Right lobe of liver (tissue), 6 donors: ENCODE measurements around the gene PAX6. TPM values are rescaled to one million over a fixed set of nuclear protein-coding genes. Genes with fewer than 3 reads are reported as not detected.

Experiments
- ATAC-seq, 4 donors: fragments of 200-7000 bp; cut with Tn5 transposase; one replicate each; pipeline ENCODE4 v1.9.1; 2020; ENCODE audit warnings: mild to moderate bottlenecking in 4 of 4, moderate library complexity in 4 of 4
- DNase-seq, 3 donors: peaks; one replicate each; pipeline ENCODE4 v3.0.0-alpha.2; 2020
- H3K27ac ChIP-seq, 3 donors: fragments of 200-600 bp; one replicate each; pipeline ENCODE4 v1.8.0; 2022
- H3K27me3 ChIP-seq, 2 donors: fragments of 200-600 bp; one replicate each; pipeline ENCODE4 v1.8.0; 2022
- H3K36me3 ChIP-seq, 4 donors: fragments of 200-600 bp; sonication (generic) in 1 of 4; one replicate each; pipeline versions ENCODE4 v1.5.1 to v1.8.0; 2017 to 2022; ENCODE audit warnings: control low read depth in 1 of 4
- H3K4me1 ChIP-seq, 4 donors: fragments of 200-600 bp; sonication (generic) in 1 of 4; one replicate each; pipeline versions ENCODE4 v1.5.1 to v1.8.0; 2017 to 2022; ENCODE audit warnings: control low read depth in 1 of 4
- H3K4me3 ChIP-seq, 3 donors: fragments of 200-600 bp; one replicate each; pipeline ENCODE4 v1.8.0; 2022
- H3K9me3 ChIP-seq, 4 donors: fragments of 200-600 bp; sonication (generic) in 1 of 4; one replicate each; pipeline versions ENCODE4 v1.5.1 to v1.8.0; 2017 to 2022; ENCODE audit warnings: control low read depth in 1 of 4
- POLR2A ChIP-seq: fragments of 450-650 bp; IDR thresholded peaks from one replicate; pipeline ENCODE4 v1.6.1; 2017; ENCODE audit warnings: antibody characterized with exemption, mild to moderate bottlenecking
- WGBS: methylation state at CpG from one replicate; pipeline ENCODE4 v1.1.6; 2018; ENCODE audit warnings: low coverage, low lambda C conversion rate; ENCODE audit not compliant: insufficient coverage; ENCODE audit errors: missing lambda C conversion rate; 5-methylcytosine and 5-hydroxymethylcytosine counted together
- intact Hi-C, 2 donors: fragments of 100-400 bp; cut with DNase I; formaldehyde crosslinking; loops; one replicate each; pipeline versions ENCODE4 v1.11.2 to v1.14.1; 2022
- total RNA-seq, 6 experiments: library from RNA; depleted of rRNA in 2 of 6; stranded (reverse); fragments of >200 nt in 2 of 6; fragmentation: NEBNext Ultra II Directional in 3 of 6; extraction: Animal tissue kit (Norgen Biotek cat#: 25700) in 3 of 6; gene quantifications; one replicate each; pipeline versions ENCODE4 v1.1.0 to v1.2.4, GENCODE V29; 2016 to 2023
- TF ChIP-seq, protein P1 (sequence below), 4 donors: fragments of 200-600 bp in 3 of 4; fragments of 450-650 bp in 1 of 4; IDR thresholded peaks; one replicate each; pipeline versions ENCODE4 v1.5.1 to v1.8.0; 2016 to 2022; ENCODE audit warnings: antibody characterized with exemption in 4 of 4, mild to moderate bottlenecking in 2 of 4
- donor health status: DM: no; HTN: yes; CAD: no.
- donor health status: DM: no; HTN: no; CAD: no.
- donor health status: DM: no; HTN: no; CAD: no.
- donor health status: DM: no; HTN: yes; CAD: no.
- donor health status: DM: no; HTN: yes; CAD: no.

PAX6 gene
- total RNA-seq, 6 experiments from 2014 or later, result not detected

DNA sequence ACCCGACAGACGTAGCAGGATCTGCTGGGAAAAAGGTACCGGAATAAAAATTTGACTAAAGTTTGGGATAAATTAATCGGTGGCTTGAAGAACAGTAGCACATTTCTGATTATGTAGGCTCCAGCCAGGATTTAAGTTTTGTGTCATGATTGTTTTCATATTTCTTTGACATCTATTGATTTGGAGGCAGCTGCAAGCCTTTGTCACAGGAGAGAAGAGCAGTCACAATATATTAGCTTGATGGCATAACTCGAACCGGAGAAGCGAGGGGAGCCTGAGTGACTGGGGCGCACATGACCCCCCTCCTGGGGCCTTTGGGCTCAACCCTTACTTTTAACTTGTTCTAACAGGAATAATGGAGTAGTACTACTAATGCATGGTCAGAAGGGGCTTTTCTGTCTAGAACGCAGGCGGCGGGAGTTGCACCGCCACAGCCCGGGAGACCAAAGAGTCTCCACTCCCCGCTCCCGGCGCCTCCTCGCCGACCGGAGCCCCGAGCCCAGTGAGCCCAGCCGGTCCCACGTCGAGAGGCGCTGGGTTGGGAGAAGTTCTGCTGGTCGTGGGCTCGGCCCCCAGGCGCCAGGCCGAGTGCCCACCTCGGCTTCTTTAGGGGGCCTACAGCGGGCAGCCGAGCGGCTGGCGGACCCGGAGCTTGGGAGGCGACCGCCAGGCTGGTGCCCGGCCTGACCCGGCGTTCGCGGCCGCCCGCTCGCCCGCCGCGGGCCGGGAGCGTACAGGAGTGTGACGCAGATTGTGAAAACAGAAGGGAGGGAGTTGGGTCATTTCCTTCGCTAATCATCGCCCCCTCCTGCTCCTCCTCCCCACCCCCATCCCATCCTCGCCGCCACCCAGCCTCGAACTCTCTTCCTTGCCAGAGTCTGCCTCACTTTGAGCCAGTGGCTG lies 15.7 kb upstream of the PAX6 start:
- Histone ChIP-seq H3K27ac (no peak overlapping the region), H3K4me1 (peaks cover 0 to 8% (median 0%) of the 10 kb centered on the region in 4 donors), H3K4me3 (no peak overlapping the region), H3K36me3 (no peaks in the 10 kb centered on the region), H3K9me3 (no peaks in the 10 kb centered on the region), H3K27me3 (peaks cover 8 to 60% of the 10 kb centered on the region in 2 donors)
- ATAC-seq (no peak), DNase-seq (no peak)
- 7% methylated on average over 20 of the region's 55 CpGs for WGBS
- no peak for TF ChIP-seq POLR2A
- TF ChIP-seq, protein P1, sequence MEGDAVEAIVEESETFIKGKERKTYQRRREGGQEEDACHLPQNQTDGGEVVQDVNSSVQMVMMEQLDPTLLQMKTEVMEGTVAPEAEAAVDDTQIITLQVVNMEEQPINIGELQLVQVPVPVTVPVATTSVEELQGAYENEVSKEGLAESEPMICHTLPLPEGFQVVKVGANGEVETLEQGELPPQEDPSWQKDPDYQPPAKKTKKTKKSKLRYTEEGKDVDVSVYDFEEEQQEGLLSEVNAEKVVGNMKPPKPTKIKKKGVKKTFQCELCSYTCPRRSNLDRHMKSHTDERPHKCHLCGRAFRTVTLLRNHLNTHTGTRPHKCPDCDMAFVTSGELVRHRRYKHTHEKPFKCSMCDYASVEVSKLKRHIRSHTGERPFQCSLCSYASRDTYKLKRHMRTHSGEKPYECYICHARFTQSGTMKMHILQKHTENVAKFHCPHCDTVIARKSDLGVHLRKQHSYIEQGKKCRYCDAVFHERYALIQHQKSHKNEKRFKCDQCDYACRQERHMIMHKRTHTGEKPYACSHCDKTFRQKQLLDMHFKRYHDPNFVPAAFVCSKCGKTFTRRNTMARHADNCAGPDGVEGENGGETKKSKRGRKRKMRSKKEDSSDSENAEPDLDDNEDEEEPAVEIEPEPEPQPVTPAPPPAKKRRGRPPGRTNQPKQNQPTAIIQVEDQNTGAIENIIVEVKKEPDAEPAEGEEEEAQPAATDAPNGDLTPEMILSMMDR (IDR thresholded peaks at IDR 0.05), result no peak
- intact Hi-C loops, result no loop called here

DNA sequence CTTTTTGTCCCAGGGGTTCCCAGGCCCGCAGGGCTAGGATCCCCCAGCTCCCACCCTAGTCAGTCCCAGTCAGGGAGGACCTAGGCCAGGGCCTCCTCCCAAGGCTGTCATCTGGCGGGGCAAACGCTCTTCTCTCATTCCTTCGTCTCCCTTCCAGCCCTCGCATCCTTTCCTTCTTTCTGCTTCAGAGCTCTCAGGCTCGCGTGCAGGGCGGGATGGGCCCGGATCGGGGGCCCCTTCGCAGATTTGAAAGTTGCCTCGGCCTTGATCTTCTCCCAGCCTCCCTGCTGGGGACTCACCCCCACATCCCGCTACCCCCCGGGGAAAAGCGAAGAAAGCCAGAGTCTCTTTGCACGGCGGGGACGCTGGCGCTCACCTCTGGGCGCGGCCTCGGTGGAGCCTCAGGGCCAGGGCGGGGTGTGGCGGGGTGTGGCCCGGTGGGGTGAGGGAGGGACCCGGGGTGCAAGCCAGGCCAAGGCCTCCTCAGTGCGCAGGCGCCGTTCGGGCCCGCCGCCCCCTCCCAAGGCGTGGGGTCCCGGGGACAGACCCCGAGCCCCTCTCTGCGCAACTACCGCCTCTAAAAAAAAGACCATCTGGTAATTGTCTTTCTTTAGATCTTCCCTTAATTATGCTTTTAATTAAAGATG lies 14.8 kb upstream of the PAX6 start:
- Histone ChIP-seq H3K4me3 (no peak overlapping the region), H3K36me3 (no peaks in the 10 kb centered on the region), H3K27me3 (peaks cover 16 to 68% of the 10 kb centered on the region in 2 donors), H3K27ac (no peak overlapping the region), H3K4me1 (peaks cover 0 to 8% (median 0%) of the 10 kb centered on the region in 4 donors), H3K9me3 (no peaks in the 10 kb centered on the region)
- ATAC-seq (peak in 1 of 4 donors; percentile 38), DNase-seq (no peak)
- WGBS, result 4% methylated on average over 17 of the region's 37 CpGs
- TF ChIP-seq POLR2A, result no peak
- TF ChIP-seq, protein P1 (IDR thresholded peaks at IDR 0.05), result no peak
- intact Hi-C loops, result no loop called here

DNA sequence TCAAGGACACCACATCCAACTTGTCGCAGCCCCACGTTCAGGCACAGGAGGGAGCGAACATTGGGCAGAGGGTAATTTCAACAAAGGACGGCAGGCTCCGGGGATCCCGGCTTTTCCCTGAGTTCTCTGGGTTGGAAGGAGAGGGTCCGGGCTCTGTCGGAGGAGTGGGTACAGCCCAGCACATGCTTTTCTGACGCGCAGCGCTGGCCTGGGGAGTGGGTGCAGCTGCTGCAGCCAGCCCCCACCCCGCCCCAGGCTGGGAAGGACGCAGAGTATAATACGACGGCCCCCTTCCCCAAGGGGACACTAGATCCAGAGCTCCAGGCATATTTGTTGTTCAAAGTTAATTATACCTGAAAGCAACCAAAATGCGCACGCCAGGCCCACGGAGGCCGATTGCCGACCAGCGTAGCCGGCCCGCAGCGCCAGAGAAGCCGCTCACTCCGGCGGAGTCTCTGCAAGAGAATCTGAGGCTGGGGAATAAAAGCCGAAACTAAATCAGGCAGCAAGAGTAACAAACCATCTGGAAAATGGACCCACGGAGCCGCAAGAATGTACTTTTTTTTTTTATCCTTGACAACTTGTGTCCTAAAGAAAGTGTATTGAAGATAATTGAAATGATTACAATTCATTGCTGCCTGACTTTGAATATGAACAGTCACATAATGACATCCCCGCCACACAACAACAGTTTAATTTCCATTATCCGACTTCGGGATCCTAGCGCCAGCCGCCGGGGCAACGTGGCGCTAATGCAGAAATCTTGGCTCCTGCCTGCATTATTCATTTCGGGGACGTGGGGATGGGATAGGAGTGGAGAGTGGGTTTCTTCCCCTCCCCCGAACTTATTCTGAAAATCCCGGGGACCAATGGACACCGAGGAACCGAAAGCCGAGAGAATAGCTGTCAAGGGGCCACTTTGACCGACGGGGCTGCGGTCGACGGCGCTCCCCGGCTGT lies 14.0 kb upstream of the PAX6 start:
- H3K27me3 ChIP-seq, result peaks cover 24 to 72% of the 10 kb centered on the region in 2 donors
- H3K9me3 ChIP-seq, result no peaks in the 10 kb centered on the region
- H3K27ac ChIP-seq, result no peak overlapping the region
- 16% methylated on average over 39 of the region's 52 CpGs for WGBS
- no peaks in the 10 kb centered on the region for H3K36me3 ChIP-seq
- DNase-seq (no peak), ATAC-seq (no peak)
- intact Hi-C loops, result no loop called here
- TF ChIP-seq, protein P1 (IDR thresholded peaks at IDR 0.05), result no peak
- TF ChIP-seq POLR2A, result no peak
- H3K4me3 ChIP-seq, result no peak overlapping the region
- peaks cover 0 to 8% (median 0%) of the 10 kb centered on the region in 4 donors for H3K4me1 ChIP-seq

DNA sequence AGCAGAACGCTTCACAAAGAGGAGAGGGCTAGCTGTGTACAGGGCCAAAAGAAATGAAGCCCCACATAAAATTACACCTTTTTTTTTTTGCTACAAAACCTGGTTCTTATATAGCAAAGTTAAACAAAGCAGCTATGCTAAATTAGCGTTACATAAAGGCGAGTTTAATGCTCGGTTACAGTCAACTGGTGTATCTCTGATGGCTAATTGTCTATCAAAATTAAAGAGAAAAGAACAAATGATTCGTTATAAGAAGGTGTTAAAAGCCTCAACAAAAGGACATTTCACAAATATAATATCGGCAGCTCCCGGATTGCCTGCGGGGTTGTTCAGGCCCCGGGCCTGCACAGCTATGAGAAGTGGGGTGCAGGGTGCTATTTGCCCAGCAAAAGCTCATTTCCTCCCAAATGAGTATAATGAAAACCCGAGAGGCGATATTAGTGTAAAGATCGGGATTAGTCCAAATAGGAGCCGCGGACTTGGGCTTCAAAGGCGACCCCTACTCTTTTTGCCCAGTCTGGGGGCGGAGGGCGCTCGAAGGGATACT lies 13.3 kb upstream of the PAX6 start:
- H3K36me3 ChIP-seq, result no peaks in the 10 kb centered on the region
- 7% methylated on average over 17 of the region's 18 CpGs for WGBS
- H3K27me3 ChIP-seq, result peaks cover 25 to 73% of the 10 kb centered on the region in 2 donors
- ATAC-seq (no peak), DNase-seq (no peak)
- H3K4me3 ChIP-seq, result no peak overlapping the region
- TF ChIP-seq POLR2A, result no peak
- TF ChIP-seq, protein P1 (IDR thresholded peaks at IDR 0.05), result no peak
- H3K9me3 ChIP-seq, result no peaks in the 10 kb centered on the region
- H3K27ac ChIP-seq, result no peak overlapping the region
- peaks cover 0 to 8% (median 0%) of the 10 kb centered on the region in 4 donors for H3K4me1 ChIP-seq
- intact Hi-C loops, result no loop called here
